ENCODE measurements around the gene ZNF778.
A peak's percentile ranks its signal among the peaks of the same experiment; 100 is the strongest.
"Not testable (repeated sequence)": the region's sequence is repeated elsewhere in the genome, so short reads cannot be mapped to it uniquely, and the experiment has no call there.

ZNF778 gene

DNA sequence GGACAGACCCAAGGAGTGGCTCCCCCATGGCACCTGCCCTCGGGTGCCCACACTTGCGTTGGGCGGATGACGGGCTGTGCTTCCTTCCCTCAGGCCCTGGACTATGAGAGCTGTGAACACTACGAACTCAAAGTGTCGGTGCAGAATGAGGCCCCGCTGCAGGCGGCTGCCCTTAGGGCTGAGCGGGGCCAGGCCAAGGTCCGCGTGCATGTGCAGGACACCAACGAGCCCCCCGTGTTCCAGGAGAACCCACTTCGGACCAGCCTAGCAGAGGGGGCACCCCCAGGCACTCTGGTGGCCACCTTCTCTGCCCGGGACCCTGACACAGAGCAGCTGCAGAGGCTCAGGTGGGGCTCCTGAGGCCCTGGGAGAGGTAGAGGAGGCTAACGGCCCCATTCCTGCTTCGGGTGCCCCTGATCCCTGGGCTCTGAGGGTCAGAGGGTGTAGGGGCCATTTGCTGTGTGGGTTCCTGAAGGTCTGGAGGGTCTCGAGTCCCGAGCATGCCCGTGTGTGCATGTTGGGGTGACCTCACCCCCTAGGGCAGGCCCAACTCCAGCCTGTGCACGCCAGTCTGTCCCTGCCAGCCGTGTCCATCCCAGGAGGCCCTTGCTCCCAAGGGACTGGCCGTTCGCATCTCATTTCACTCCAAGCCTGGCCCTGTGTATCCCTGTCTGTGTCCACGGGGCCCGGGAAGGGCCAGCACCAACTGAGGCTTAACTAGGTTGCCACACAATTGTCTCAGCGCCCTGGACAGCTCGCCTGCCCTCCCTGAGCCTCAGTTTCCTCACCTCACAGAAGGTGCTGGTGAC lies 27.1 kb upstream of the ZNF778 start:
- no peaks in the 10 kb centered on the region for H3K36me3 ChIP-seq (ENCODE audit: insufficient read depth, low read length)
- peaks cover 2% of the 10 kb centered on the region for H3K4me1 ChIP-seq (ENCODE audit: control insufficient read depth, insufficient read depth, low read length, unreplicated experiment)
- H3K27ac ChIP-seq (ENCODE audit: low read depth, low read length) = no peak overlapping the region
- H2AFZ ChIP-seq (ENCODE audit: low read length, unreplicated experiment) = no peak overlapping the region
- no peaks in the 10 kb centered on the region for H3K79me2 ChIP-seq (ENCODE audit: control insufficient read depth, insufficient read depth, low read length, unreplicated experiment)
- H3K4me3 ChIP-seq (ENCODE audit: low read depth, low read length) = no peak overlapping the region
- peaks cover 10% of the 10 kb centered on the region; the same call in 1 of the 2 replicates for H3K27me3 ChIP-seq (ENCODE audit: insufficient read depth, low read length)

DNA sequence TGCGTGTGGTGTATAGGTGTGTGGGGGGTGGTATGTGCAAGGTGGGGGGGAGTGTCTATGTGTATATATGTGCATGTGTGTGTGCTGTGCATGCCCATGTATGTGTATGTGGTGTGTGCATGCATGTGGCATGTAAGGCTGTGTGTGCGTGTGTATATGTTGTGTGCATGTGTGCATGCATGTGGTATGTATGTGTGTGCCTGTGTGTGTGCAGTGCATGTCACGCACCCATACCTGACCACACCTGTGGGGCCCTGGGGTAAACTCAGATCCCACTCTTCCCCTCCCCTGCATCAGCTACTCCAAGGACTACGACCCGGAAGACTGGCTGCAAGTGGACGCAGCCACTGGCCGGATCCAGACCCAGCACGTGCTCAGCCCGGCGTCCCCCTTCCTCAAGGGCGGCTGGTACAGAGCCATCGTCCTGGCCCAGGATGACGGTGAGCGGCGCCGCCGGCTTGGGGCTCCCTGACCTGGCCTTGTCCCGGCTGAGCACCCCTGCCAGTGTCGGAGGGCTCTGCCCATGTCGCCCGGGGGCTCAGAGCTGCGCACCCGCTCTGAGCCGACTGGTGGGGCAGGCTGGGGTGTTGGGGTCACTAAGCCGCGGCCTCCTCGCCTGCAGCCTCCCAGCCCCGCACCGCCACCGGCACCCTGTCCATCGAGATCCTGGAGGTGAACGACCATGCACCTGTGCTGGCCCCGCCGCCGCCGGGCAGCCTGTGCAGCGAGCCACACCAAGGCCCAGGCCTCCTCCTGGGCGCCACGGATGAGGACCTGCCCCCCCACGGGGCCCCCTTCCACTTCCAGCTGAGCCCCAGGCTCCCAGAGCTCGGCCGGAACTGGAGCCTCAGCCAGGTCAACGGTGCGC lies 26.2 kb upstream of the ZNF778 start:
- no peaks in the 10 kb centered on the region for H3K79me2 ChIP-seq (ENCODE audit: control insufficient read depth, insufficient read depth, low read length, unreplicated experiment)
- H3K27me3 ChIP-seq (ENCODE audit: insufficient read depth, low read length) = peaks cover 10% of the 10 kb centered on the region; the same call in 1 of the 2 replicates
- H3K4me1 ChIP-seq (ENCODE audit: control insufficient read depth, insufficient read depth, low read length, unreplicated experiment) = peaks cover 2% of the 10 kb centered on the region
- no peak overlapping the region for H3K27ac ChIP-seq (ENCODE audit: low read depth, low read length)
- no peak overlapping the region for H3K4me3 ChIP-seq (ENCODE audit: low read depth, low read length)
- no peaks in the 10 kb centered on the region for H3K36me3 ChIP-seq (ENCODE audit: insufficient read depth, low read length)
- H2AFZ ChIP-seq (ENCODE audit: low read length, unreplicated experiment) = no peak overlapping the region

- Histone ChIP-seq H3K4me1 (ENCODE audit: control insufficient read depth, insufficient read depth, low read length, unreplicated experiment) (peaks cover 2% of the 10 kb centered on the region), H2AFZ (ENCODE audit: low read length, unreplicated experiment) (peak overlapping the region; percentile 85), H3K4me3 (ENCODE audit: low read depth, low read length) (peak overlapping the region; percentile 81), H3K27ac (ENCODE audit: low read depth, low read length) (no peak overlapping the region), H3K36me3 (ENCODE audit: insufficient read depth, low read length) (no peaks in the 10 kb centered on the region), H3K79me2 (ENCODE audit: control insufficient read depth, insufficient read depth, low read length, unreplicated experiment) (no peaks in the 10 kb centered on the region), H3K27me3 (ENCODE audit: insufficient read depth, low read length) (peaks cover 10% of the 10 kb centered on the region; the same call in 1 of the 2 replicates)
Measured at GRCh38 chr16:89191901-89192185, 25.7 kb upstream of the ZNF778 start.

- H3K4me1 ChIP-seq (ENCODE audit: control insufficient read depth, insufficient read depth, low read length, unreplicated experiment); H3K36me3 ChIP-seq (ENCODE audit: insufficient read depth, low read length); H3K27me3 ChIP-seq (ENCODE audit: insufficient read depth, low read length); H3K27ac ChIP-seq (ENCODE audit: low read depth, low read length); H3K79me2 ChIP-seq (ENCODE audit: control insufficient read depth, insufficient read depth, low read length, unreplicated experiment): not testable (repeated sequence)
- H3K4me3 ChIP-seq (ENCODE audit: low read depth, low read length) = peak overlapping the region; percentile 81
- peak overlapping the region; percentile 85 for H2AFZ ChIP-seq (ENCODE audit: low read length, unreplicated experiment)
Measured at GRCh38 chr16:89192186-89192955, 25.1 kb upstream of the ZNF778 start.

DNA sequence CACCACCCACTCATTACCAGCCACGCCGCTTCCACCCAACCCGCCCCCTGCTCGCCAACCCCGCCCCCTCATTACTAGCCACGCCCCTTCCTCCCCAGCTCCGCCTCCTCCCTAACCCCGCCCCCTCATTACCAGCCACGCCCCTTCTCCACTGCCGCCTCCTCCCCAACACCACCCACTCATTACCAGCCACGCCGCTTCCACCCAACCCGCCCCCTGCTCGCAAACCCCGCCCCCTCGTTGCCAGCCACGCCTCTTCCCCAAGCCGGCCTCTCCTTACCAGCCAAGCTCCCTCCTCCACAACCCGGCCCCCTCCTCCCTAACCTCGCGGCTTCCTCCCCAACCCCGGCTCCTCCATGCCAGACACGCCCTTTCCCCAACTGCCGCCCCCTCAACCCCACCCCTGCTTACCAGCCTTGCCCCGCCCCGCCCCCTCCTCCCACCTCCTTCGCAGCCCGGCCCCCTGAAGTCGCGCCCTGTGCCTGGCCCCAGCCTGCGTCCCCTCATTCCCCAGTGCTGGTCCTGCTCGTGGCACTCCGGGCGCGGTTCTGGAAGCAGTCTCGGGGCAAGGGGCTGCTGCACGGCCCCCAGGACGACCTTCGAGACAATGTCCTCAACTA lies 24.4 kb upstream of the ZNF778 start:
- Histone ChIP-seq H3K36me3 (ENCODE audit: insufficient read depth, low read length) (no peaks in the 10 kb centered on the region), H3K4me3 (ENCODE audit: low read depth, low read length) (peak overlapping the region; percentile 57; the same call in 1 of the 2 replicates), H3K27ac (ENCODE audit: low read depth, low read length) (no peak overlapping the region), H3K4me1 (ENCODE audit: control insufficient read depth, insufficient read depth, low read length, unreplicated experiment) (peaks cover 2% of the 10 kb centered on the region), H2AFZ (ENCODE audit: low read length, unreplicated experiment) (no peak overlapping the region), H3K79me2 (ENCODE audit: control insufficient read depth, insufficient read depth, low read length, unreplicated experiment) (no peaks in the 10 kb centered on the region), H3K27me3 (ENCODE audit: insufficient read depth, low read length) (peaks cover 10% of the 10 kb centered on the region; the same call in 1 of the 2 replicates)

DNA sequence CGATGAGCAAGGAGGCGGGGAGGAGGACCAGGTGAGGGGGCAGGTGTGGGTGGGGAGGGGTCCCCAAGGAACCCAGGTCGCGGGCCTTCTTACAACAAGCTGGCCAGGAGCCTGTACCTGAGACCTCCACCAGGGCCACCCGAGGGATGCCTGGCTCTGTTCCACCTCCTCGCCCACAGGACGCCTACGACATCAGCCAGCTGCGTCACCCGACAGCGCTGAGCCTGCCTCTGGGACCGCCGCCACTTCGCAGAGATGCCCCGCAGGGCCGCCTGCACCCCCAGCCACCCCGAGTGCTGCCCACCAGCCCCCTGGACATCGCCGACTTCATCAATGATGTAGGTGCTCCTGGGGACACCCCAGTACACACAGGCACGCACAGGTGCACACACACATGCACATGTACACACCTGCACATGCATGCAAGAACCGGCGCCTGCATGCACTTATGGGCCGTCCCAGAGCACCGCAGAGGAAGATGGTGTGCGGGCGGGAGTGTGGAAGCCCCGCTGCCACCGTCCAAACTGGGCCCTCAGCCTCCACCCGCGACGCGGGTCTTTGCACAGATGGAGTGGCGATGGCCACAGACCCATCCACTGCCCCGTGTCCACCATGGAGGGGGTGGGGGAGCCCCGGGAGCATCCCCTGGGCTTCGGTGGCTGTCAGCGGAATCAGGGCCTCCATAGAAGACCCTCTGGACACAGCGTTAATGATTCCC lies 23.8 kb upstream of the ZNF778 start:
- Histone ChIP-seq H3K4me1 (ENCODE audit: control insufficient read depth, insufficient read depth, low read length, unreplicated experiment) (peaks cover 2% of the 10 kb centered on the region), H3K27ac (ENCODE audit: low read depth, low read length) (no peak overlapping the region), H2AFZ (ENCODE audit: low read length, unreplicated experiment) (no peak overlapping the region), H3K79me2 (ENCODE audit: control insufficient read depth, insufficient read depth, low read length, unreplicated experiment) (no peaks in the 10 kb centered on the region), H3K4me3 (ENCODE audit: low read depth, low read length) (peak overlapping the region; percentile 57; the same call in 1 of the 2 replicates), H3K27me3 (ENCODE audit: insufficient read depth, low read length) (peaks cover 10% of the 10 kb centered on the region; the same call in 1 of the 2 replicates), H3K36me3 (ENCODE audit: insufficient read depth, low read length) (no peaks in the 10 kb centered on the region)

DNA sequence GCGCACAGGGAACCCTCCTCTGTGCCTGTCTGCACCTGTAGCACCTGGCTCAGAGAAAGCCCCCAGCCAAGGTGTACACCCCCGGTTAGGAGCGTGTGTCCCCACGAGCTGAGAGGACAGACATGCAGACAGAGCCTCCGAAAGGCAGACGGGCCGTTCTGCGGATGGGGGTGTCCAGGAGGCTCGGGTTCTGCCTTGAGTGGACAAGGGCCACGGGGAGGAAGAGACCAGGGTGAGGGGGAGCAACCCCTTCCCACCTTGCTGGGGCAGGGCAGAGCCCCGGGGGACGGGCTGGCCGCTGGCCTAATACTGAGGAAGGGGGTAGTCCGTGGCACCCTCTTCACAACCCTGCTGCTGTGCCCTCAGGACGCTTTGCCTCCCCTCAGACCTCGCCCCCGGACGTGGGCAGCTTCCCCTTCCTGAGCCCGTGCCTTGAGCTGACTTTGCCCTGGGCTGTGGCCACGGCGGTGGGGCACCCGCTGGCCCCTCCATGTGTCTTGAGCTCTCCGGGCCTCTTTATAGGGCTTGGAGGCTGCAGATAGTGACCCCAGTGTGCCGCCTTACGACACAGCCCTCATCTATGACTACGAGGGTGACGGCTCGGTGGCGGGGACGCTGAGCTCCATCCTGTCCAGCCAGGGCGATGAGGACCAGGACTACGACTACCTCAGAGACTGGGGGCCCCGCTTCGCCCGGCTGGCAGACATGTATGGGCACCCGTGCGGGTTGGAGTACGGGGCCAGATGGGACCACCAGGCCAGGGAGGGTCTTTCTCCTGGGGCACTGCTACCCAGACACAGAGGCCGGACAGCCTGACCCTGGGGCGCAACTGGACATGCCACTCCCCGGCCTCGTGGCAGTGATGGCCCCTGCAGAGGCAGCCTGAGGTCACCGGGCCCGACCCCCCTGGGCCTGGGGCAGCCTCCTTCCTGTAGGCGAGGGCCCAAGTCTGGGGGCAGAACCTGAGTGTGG lies 22.9 kb upstream of the ZNF778 start:
- Histone ChIP-seq H3K27ac (ENCODE audit: low read depth, low read length) (no peak overlapping the region), H3K4me3 (ENCODE audit: low read depth, low read length) (no peak overlapping the region), H3K79me2 (ENCODE audit: control insufficient read depth, insufficient read depth, low read length, unreplicated experiment) (no peaks in the 10 kb centered on the region)

GRCh38 chr16:89195521-89196171 lies 21.9 kb upstream of the ZNF778 start:
- H2AFZ ChIP-seq (ENCODE audit: low read length, unreplicated experiment) = no peak overlapping the region

More for the DNA sequence above, 22.9 kb upstream of the ZNF778 start:
- Histone ChIP-seq H2AFZ (ENCODE audit: low read length, unreplicated experiment) (no peak overlapping the region), H3K36me3 (ENCODE audit: insufficient read depth, low read length) (no peaks in the 10 kb centered on the region), H3K4me1 (ENCODE audit: control insufficient read depth, insufficient read depth, low read length, unreplicated experiment) (peaks cover 2% of the 10 kb centered on the region), H3K27me3 (ENCODE audit: insufficient read depth, low read length) (peaks cover 15% of the 10 kb centered on the region)

More at GRCh38 chr16:89195521-89196171, 21.9 kb upstream of the ZNF778 start:
- H3K36me3 ChIP-seq (ENCODE audit: insufficient read depth, low read length) = no peaks in the 10 kb centered on the region
- no peak overlapping the region for H3K4me3 ChIP-seq (ENCODE audit: low read depth, low read length)
- H3K27ac ChIP-seq (ENCODE audit: low read depth, low read length) = no peak overlapping the region
- peaks cover 2% of the 10 kb centered on the region for H3K4me1 ChIP-seq (ENCODE audit: control insufficient read depth, insufficient read depth, low read length, unreplicated experiment)
- no peaks in the 10 kb centered on the region for H3K79me2 ChIP-seq (ENCODE audit: control insufficient read depth, insufficient read depth, low read length, unreplicated experiment)
- peaks cover 23% of the 10 kb centered on the region for H3K27me3 ChIP-seq (ENCODE audit: insufficient read depth, low read length)

Measured in ACC112 (cell line).